Measurements from ENCODE around the gene TRPV3.
A peak's percentile ranks its signal among the peaks of the same experiment; 100 is the strongest.

TRPV3 gene

DNA sequence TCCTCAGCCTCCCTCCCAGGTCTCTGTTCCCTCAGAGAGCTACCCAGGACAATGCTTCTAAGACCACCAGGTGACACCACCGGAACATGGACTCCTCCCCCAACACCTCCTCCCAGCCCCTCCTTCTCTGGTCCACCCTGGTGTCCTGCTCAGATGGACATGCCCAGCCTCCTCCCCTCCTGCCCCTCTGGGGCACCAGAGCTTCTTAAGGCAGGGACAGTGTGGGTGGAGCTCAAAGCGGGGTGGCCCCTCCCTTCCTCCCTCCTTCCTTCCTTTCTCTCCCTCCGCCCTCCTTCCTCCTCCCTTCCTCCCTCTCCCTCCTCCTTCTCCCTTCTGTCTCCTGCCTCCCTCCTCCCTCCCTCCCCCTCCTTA lies 22.7 kb downstream of the TRPV3 start:
- peak overlapping the region; percentile 2 for H2BK12ac ChIP-seq (ENCODE audit: low read length)

DNA sequence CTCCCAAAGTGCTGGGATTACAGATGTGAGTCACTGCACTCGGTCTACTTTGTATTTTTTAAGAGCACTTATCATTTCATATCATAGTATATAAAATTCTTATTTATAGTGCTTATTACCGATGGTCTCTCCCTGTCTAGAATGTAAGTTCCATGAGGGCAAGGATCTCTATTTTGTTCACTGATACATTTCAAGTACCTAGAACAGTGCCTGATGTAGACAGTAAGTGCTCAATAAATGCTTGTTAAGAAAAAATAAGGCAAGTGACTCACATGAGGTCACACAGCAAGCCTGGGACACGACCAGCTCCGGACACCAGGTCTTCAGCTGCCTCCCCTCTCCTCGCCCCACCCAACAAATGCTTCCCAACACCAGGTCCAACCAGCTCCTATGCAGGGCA lies 23.9 kb downstream of the TRPV3 start:
- Histone ChIP-seq H3K79me1 (ENCODE audit: low read length) (peaks cover 10% of the 10 kb centered on the region), H2AK5ac (ENCODE audit: low read length) (no peak overlapping the region), H3K23ac (ENCODE audit: low read length) (no peak overlapping the region), H3K27me3 (ENCODE audit: insufficient read depth, low read length) (no peaks in the 10 kb centered on the region), H3K4ac (ENCODE audit: low read depth, low read length) (no peak overlapping the region), H2BK5ac (ENCODE audit: low read depth, low read length, poor library complexity) (no peak overlapping the region), H2BK12ac (ENCODE audit: low read length) (no peak overlapping the region), H3K18ac (ENCODE audit: low read length) (no peak overlapping the region), H3K4me1 (ENCODE audit: control insufficient read depth in 1 of 2, insufficient read depth in 2 of 2, low read length in 2 of 2) (peaks cover 5 to 6% of the 10 kb centered on the region in 2 experiments), H3K14ac (ENCODE audit: low read length) (no peak overlapping the region), H3K79me2 (ENCODE audit: control insufficient read depth, insufficient read depth, low read length, poor library complexity) (no peaks in the 10 kb centered on the region), H4K91ac (ENCODE audit: low read depth, low read length) (no peak overlapping the region), H4K12ac (ENCODE audit: low read depth, low read length) (no peak overlapping the region), H3K27ac (ENCODE audit: low read depth, low read length) (no peak overlapping the region), H3K4me2 (ENCODE audit: low read length) (no peak overlapping the region), H3K9me3 (ENCODE audit: insufficient read depth, low read depth, low read length) (peaks cover 3% of the 10 kb centered on the region), H3K36me3 (ENCODE audit: control insufficient read depth in 1 of 2, insufficient read depth in 2 of 2, low read length in 2 of 2) (no peaks in the 10 kb centered on the region), H2AFZ (ENCODE audit: insufficient read depth, low read length, poor library complexity) (no peak overlapping the region), H3K4me3 (ENCODE audit: low read depth, low read length) (no peak overlapping the region), H2BK120ac (ENCODE audit: insufficient read depth, low read length, poor library complexity) (no peak overlapping the region), H3K9ac (ENCODE audit: low read length) (no peak overlapping the region), H4K8ac (ENCODE audit: low read depth, low read length) (no peak overlapping the region)
- DNase-seq = no peak
- WGBS (ENCODE audit: extremely low coverage, insufficient coverage, insufficient read length) = no CpG with 5 or more reads among the region's 5 CpGs

More for the DNA sequence above, 22.7 kb downstream of the TRPV3 start:
- WGBS (ENCODE audit: extremely low coverage, insufficient coverage, insufficient read length) = no CpG with 5 or more reads among the region's 3 CpGs
- H3K79me2 ChIP-seq (ENCODE audit: control insufficient read depth, insufficient read depth, low read length, poor library complexity) = no peaks in the 10 kb centered on the region
- no peak overlapping the region for H2BK5ac ChIP-seq (ENCODE audit: low read depth, low read length, poor library complexity)
- peaks cover 3% of the 10 kb centered on the region for H3K9me3 ChIP-seq (ENCODE audit: insufficient read depth, low read depth, low read length)
- H3K36me3 ChIP-seq (ENCODE audit: control insufficient read depth in 1 of 2, insufficient read depth in 2 of 2, low read length in 2 of 2) = no peaks in the 10 kb centered on the region
- no peak overlapping the region for H3K14ac ChIP-seq (ENCODE audit: low read length)
- H4K12ac ChIP-seq (ENCODE audit: low read depth, low read length) = no peak overlapping the region
- no peak overlapping the region for H3K4me3 ChIP-seq (ENCODE audit: low read depth, low read length)
- no peak overlapping the region for H2BK120ac ChIP-seq (ENCODE audit: insufficient read depth, low read length, poor library complexity)
- no peak overlapping the region for H3K18ac ChIP-seq (ENCODE audit: low read length)
- H4K91ac ChIP-seq (ENCODE audit: low read depth, low read length) = no peak overlapping the region
- H2AK5ac ChIP-seq (ENCODE audit: low read length) = no peak overlapping the region
- H3K9ac ChIP-seq (ENCODE audit: low read length) = no peak overlapping the region
- no peak overlapping the region for H3K4ac ChIP-seq (ENCODE audit: low read depth, low read length)
- DNase-seq = no peak
- peak overlapping the region; percentile 15 for H4K8ac ChIP-seq (ENCODE audit: low read depth, low read length)
- no peak overlapping the region for H3K4me2 ChIP-seq (ENCODE audit: low read length)
- H2AFZ ChIP-seq (ENCODE audit: insufficient read depth, low read length, poor library complexity) = no peak overlapping the region
- H3K27me3 ChIP-seq (ENCODE audit: insufficient read depth, low read length) = no peaks in the 10 kb centered on the region
- no peak overlapping the region for H3K27ac ChIP-seq (ENCODE audit: low read depth, low read length)
- peaks cover 0 to 3% of the 10 kb centered on the region in 2 experiments for H3K4me1 ChIP-seq (ENCODE audit: control insufficient read depth in 1 of 2, insufficient read depth in 2 of 2, low read length in 2 of 2)
- H3K23ac ChIP-seq (ENCODE audit: low read length) = no peak overlapping the region
- H3K79me1 ChIP-seq (ENCODE audit: low read length) = peaks cover 9% of the 10 kb centered on the region

DNA sequence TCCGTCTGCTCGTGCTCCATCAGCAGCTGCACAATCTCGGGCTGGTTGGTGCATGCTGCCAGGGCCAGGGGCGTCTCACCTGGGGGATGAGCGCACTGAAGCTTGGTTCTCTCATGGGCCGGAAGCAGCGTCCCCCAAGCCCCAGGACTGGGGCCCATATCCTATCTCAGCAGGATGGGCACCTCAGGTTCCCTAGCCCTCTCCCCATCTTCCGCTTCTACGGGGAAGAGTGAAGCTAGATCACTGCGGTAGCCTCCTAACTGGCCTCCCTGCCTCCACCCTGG lies 24.8 kb downstream of the TRPV3 start:
- Histone ChIP-seq H2BK120ac (ENCODE audit: insufficient read depth, low read length, poor library complexity) (no peak overlapping the region), H3K4me1 (ENCODE audit: control insufficient read depth in 1 of 2, insufficient read depth in 2 of 2, low read length in 2 of 2) (peaks cover 5 to 6% of the 10 kb centered on the region in 2 experiments), H3K4me3 (ENCODE audit: low read depth, low read length) (no peak overlapping the region), H3K79me1 (ENCODE audit: low read length) (peaks cover 10% of the 10 kb centered on the region), H2AK5ac (ENCODE audit: low read length) (no peak overlapping the region), H3K79me2 (ENCODE audit: control insufficient read depth, insufficient read depth, low read length, poor library complexity) (no peaks in the 10 kb centered on the region), H2BK12ac (ENCODE audit: low read length) (no peak overlapping the region), H3K14ac (ENCODE audit: low read length) (no peak overlapping the region), H3K9ac (ENCODE audit: low read length) (no peak overlapping the region), H4K12ac (ENCODE audit: low read depth, low read length) (no peak overlapping the region), H2BK5ac (ENCODE audit: low read depth, low read length, poor library complexity) (no peak overlapping the region), H3K4me2 (ENCODE audit: low read length) (no peak overlapping the region), H3K36me3 (ENCODE audit: control insufficient read depth in 1 of 2, insufficient read depth in 2 of 2, low read length in 2 of 2) (no peaks in the 10 kb centered on the region), H3K23ac (ENCODE audit: low read length) (no peak overlapping the region), H4K8ac (ENCODE audit: low read depth, low read length) (no peak overlapping the region), H3K27me3 (ENCODE audit: insufficient read depth, low read length) (no peaks in the 10 kb centered on the region), H3K18ac (ENCODE audit: low read length) (no peak overlapping the region), H4K91ac (ENCODE audit: low read depth, low read length) (no peak overlapping the region), H3K27ac (ENCODE audit: low read depth, low read length) (no peak overlapping the region), H3K9me3 (ENCODE audit: insufficient read depth, low read depth, low read length) (peaks cover 3% of the 10 kb centered on the region), H3K4ac (ENCODE audit: low read depth, low read length) (no peak overlapping the region), H2AFZ (ENCODE audit: insufficient read depth, low read length, poor library complexity) (no peak overlapping the region)
- DNase-seq = no peak
- no CpG with 5 or more reads among the region's 10 CpGs for WGBS (ENCODE audit: extremely low coverage, insufficient coverage, insufficient read length)

DNA sequence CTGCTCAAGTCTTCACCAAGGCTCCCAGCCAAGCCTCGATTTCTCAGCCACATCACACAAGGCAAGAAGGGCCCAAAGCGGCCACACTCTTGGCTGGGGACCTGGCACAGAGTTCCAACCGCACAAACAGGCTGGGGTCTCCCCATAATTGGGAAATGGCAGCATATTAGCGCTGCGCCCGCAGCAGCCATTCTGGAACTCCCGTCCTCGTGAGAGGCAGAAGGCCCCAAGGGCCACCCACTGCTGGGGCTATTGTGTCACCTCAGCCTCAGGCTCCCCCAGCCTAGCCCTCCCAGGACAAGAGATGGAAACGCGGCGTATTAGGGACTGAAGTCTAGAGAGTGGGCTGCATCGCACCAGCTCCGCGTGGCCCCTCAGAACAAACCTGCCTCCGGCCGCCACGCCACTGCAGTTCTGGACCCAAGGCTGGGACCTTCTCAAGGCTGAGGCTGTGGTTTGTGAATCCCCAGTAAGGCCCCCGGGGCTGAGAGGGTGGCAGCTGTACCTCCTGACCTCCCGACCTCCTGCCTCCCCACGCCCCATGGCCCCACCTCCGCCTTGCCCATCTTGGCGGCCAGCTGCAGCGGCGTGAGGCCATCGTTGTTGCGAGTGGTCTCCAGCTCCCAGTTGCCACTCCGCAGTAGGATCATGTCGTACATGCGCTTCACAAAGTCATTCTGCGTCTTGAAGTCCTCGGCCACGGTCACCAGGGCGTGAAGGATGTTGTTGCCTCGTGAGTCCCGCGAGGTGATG lies 25.3 kb downstream of the TRPV3 start:
- Histone ChIP-seq H3K4me3 (ENCODE audit: low read depth, low read length) (no peak overlapping the region), H3K27ac (ENCODE audit: low read depth, low read length) (no peak overlapping the region), H2BK12ac (ENCODE audit: low read length) (no peak overlapping the region), H4K12ac (ENCODE audit: low read depth, low read length) (no peak overlapping the region), H2AK5ac (ENCODE audit: low read length) (no peak overlapping the region), H2BK5ac (ENCODE audit: low read depth, low read length, poor library complexity) (no peak overlapping the region), H4K91ac (ENCODE audit: low read depth, low read length) (no peak overlapping the region), H2AFZ (ENCODE audit: insufficient read depth, low read length, poor library complexity) (no peak overlapping the region), H3K27me3 (ENCODE audit: insufficient read depth, low read length) (no peaks in the 10 kb centered on the region), H2BK120ac (ENCODE audit: insufficient read depth, low read length, poor library complexity) (no peak overlapping the region), H3K4me2 (ENCODE audit: low read length) (no peak overlapping the region), H3K4me1 (ENCODE audit: control insufficient read depth in 1 of 2, insufficient read depth in 2 of 2, low read length in 2 of 2) (peaks cover 5 to 6% of the 10 kb centered on the region in 2 experiments), H3K9me3 (ENCODE audit: insufficient read depth, low read depth, low read length) (peaks cover 3% of the 10 kb centered on the region), H3K36me3 (ENCODE audit: control insufficient read depth in 1 of 2, insufficient read depth in 2 of 2, low read length in 2 of 2) (no peaks in the 10 kb centered on the region), H3K79me2 (ENCODE audit: control insufficient read depth, insufficient read depth, low read length, poor library complexity) (no peaks in the 10 kb centered on the region), H3K23ac (ENCODE audit: low read length) (no peak overlapping the region), H4K8ac (ENCODE audit: low read depth, low read length) (no peak overlapping the region), H3K79me1 (ENCODE audit: low read length) (peaks cover 10% of the 10 kb centered on the region), H3K4ac (ENCODE audit: low read depth, low read length) (no peak overlapping the region), H3K9ac (ENCODE audit: low read length) (no peak overlapping the region), H3K18ac (ENCODE audit: low read length) (no peak overlapping the region), H3K14ac (ENCODE audit: low read length) (no peak overlapping the region)
- no peak for DNase-seq
- no CpG with 5 or more reads among the region's 36 CpGs for WGBS (ENCODE audit: extremely low coverage, insufficient coverage, insufficient read length)

Measured in trophoblast cell (in vitro differentiated cells and primary cell).